Breast epithelium (tissue), 3 donors: ENCODE results near the gene AHCTF1.

ENCODE experiments used
- CTCF ChIP-seq, 3 donors: fragments of 450-650 bp; IDR thresholded peaks; one replicate each; pipeline ENCODE4 v1.5.1; 2016 to 2017; ENCODE audit warnings: antibody characterized with exemption in 3 of 3, mild to moderate bottlenecking in 3 of 3, moderate library complexity in 3 of 3
- POLR2AphosphoS5 ChIP-seq, 3 donors: sonication (generic); formaldehyde crosslinking; IDR thresholded peaks; one replicate each; pipeline ENCODE4 v1.6.1; 2017; ENCODE audit warnings: antibody characterized with exemption in 3 of 3

DNA sequence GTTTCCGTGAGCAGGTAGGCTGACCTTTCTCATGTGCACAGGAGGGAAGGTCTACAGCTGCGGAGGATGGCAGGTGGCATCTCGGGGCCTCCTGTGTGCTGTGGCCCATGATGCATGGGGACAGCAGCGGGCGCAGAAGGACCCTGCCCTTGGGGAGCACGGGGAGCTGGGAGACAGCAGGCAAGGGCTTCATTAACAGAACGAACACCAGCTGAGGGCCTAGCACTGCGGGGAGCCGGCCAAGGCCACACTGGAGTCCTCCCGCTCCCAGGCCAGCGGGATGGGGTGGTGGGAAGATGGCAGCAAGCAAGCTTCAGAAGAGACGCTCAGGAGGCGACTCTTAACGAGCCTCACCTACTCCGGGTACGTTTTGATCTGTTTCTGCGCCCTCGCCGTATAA lies 140.9 kb downstream of the AHCTF1 start:
- no peak for TF ChIP-seq CTCF (IDR thresholded peaks at IDR 0.05)
- TF ChIP-seq POLR2AphosphoS5 (IDR thresholded peaks at IDR 0.05), result no peak
